CD4-positive, alpha-beta T cell treated with Interleukin-6 for 4 hours (primary cell): Measurements from ENCODE around the gene SELENON.

ENCODE experiments used
- DNase-seq: peaks from one replicate; pipeline ENCODE4 v3.0.0-alpha.2; 2020; ENCODE audit warnings: mixed read lengths

The SELENON gene

DNA sequence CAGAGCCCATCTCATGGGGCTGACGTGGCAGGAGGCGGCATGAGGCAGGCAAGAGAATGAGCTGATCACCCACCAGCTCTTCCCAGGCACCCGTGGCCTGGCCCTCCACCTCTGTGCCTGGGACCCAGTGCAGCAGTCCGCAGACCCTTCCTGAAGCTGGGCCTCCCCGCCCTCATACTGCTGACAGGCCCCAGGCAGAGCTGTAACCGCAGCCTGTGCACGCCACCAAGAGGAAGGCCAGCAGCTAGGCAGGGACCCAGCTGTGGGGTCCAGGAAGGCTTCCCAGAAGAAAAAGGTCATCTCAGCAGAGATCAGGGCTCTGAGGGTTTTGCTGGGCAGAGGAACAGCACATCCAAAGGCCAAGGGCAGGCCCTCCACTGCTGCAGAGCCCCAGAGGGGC, 9.9 kb downstream of the SELENON start:
- no peak for DNase-seq

DNA sequence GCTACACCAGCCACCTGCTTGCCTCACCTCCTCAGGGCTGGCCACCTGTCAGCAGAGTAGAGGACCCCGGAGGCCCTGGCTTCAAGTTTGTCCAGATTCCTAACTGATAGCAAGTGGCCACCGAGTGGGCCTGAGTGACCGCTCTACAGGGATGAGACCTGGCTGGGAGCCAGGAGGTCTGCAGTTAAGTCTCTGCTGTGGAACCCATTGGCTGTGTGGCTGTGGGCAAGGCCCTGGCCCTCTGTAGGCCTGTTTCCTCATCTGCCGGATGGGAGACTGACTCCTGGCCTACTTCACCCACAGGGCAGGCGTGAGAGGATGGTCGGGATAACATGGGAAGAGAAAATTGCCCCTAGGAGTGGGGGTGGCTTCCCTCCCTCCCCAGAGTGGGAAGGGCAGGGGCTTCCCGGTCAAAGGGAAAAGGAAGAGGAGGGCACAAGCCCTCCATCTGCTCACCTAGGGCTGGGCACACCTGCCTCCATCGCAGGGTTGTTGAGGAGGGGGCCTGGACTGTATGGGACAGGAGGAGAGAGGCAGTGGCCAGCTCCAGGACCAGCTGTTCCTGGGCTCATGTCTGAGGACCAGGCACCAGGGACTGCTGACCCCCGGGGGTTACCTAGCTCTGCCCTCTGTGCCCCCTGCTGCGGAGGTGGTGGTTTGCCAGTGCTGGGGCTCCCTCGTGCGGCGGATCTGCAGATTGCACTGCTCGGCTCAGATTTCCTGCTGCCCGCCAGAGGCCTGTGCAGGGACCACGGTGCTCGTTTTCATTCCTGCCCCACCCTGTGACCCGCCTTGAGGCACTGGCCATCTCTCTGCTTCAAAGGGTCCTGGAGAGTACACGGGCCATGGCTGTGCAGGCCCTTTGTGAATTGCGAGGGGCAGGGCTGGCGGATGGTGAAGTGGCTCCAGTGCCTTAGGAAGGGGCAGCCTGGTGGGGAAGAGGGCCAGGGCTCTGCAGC, 10.6 kb downstream of the SELENON start:
- DNase-seq = peak; percentile 85

DNA sequence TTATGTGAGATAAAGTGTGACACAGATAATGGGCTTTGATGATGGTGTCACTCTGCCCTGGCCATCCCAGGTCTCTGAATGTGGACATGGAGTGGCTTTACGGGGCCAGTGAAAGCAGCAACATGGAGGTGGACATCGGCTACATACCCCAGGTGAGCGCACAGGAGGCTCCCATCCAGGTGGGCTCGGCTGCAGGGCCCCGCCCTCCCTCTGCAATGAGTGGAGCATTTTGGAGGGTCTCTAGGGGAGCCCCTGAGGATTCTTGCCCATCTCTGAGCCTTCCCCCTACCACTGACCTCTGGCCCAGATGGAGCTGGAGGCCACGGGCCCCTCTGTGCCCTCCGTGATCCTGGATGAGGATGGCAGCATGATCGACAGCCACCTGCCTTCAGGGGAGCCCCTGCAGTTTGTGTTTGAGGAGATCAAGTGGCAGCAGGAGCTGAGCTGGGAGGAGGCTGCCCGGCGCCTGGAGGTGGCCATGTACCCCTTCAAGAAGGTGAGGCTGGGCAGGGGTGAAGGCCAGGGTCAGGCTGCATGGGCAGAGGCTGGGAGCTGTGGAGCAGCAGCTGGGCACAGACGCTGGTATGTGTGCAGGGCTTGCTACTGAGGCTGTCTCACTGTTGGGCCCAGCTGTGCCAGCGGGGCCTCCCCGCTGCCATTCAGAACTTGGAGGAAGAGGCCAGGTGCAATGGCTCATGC, 11.5 kb downstream of the SELENON start:
- DNase-seq = no peak

DNA sequence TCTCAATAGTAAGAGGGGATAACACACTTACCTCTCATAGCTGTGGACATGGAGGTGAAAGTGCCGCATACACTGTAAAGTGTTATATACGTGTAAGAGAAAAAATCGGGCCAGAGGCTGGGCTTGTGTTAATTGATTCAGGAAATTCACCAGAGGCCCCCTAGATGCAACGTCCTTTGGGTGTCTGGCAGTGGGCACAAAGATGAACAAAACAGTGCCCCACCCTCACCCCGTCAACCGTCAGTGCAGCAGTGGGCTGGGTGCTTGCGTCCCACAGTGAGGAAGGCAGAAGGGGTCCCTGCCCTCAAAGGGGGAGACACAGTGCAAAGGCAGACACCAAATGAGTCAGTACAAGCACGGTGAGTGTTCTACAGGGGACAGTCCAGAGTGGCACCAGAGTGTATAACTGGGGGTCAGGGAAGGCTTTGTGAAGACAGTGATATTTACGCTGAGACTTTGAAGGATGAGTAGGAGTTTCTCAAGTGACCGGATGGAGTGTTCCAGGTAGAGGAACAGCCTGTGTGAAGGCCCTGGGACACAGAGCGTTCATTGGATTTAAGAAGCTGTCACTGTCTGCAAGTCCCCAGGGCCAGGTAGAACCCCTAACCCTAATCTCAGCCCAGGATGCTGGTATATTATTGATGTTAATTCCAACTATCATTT, 13.2 kb downstream of the SELENON start:
- DNase-seq = no peak

DNA sequence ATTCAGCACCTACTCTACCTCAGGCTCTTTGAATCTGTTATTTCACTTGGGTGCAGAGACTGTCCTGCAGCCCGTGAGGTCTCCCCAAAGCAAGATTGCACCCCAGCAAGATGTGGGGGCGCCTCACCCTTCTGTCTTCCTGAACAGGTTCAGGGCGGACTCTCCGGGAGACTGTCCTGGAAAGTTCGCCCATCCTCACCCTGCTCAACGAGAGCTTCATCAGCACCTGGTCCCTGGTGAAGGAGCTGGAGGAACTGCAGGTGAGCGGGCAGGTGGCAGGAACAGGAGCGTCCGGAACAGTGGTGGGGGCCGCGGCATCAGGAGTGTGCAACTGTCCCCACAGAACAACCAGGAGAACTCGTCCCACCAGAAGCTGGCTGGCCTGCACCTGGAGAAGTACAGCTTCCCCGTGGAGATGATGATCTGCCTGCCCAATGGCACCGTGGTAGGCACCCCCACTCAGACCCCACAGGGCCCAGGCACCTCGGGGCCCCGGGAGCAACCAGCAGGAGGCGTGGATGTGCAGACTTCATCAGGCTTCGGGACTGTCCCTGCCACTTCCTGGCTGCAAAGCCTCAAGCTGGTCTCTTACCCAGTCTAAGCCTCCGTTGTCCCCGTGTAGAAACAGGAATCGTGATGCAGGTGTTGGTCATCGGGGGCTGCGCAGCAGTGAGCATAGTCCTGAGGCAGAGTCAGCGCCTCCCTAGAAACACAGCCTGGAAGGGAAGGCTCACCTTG, 13.9 kb downstream of the SELENON start:
- DNase-seq = no peak

DNA sequence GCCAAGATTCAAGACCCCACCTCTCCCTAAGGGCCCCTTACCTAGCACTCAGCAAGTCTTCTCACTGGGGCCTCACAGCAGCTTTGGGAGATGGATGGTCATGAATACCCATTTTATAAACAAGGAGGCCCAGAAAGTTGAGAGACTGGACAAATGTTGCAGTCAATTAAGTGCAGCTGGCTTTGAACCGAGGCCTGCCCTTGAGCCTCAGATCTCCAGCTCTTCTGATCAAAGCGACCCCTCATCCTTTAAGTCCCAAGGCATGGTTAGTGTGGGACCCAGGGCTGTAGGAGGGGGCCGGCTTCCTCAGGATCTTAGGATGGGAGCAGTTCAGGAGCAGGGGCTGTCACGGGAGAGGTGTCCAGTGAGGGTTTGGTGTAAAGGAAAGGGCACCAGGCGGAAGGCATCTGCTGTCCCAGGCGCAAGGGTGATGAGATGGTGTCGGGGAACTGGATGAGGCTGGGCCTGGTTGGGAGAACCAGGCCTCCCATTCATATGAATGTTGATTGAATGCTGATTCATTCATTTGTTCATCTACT, 14.6 kb downstream of the SELENON start:
- no peak for DNase-seq

DNA sequence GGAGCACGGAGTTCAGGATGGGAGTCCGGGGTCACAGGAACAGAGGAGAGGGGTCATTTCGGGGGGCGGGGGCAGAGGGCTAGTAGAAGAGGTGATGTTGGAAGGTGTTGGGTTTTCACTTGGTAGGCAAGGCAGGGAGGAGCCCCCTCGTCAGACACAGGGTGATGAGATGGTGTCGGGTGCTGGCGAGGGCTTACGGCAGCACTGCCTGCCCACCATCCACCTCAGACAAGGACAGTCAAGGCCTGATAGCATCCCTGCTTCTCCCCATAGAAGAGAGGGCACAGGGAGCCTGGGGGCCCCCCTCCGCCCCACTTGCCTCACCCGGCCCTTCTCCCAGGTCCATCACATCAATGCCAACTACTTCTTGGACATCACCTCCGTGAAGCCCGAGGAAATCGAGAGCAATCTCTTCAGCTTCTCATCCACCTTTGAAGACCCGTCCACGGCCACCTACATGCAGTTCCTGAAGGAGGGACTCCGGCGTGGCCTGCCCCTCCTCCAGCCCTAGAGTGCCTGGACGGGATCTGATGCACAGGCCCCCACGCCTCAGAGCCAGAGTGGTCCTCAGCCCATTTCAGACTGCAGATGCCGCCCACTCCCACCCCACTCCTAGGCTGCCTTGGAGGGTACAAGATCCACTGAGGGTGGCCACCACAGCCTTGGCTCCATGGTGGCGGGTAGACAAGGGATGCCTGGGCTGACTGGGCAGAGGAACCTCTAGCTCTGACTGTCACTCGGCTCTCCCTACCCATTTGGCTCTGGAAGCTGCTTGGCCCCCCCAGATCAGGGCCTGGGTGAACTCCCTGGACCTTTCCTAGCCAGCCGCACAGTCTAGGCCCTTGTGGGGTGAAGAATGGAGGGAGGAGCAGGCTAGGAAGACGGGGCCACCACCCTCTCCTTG, 15.5 kb downstream of the SELENON start:
- no peak for DNase-seq

DNA sequence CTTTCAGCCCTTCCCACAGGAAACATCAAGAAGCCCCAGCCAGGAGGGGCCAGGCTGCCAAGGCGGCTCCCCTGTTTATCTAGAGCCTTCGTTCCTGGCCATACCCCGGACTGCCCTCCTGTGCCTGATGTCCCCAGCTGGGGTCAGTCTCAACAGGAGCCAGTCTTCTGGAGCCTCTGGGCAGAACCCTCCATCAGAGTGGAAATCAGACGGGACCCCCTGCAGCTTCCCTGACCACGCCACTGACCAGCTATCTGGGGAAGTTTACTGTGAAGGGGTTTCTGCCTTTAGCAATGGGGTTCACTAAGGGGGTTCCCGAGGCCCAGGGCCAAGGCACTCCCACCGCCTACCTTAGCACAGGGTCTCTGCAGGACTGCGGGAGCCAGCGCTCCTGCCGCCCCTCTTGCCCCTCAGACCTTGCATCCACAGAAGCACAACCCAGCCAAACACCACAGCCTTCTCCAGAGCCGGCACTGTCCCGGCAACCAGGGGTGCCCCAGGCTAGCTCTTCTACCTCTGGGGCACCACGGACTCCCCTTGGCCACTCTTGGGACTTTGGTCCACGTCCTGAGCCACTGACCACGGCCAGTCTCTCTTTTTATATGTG, 16.2 kb downstream of the SELENON start:
- DNase-seq = no peak

DNA sequence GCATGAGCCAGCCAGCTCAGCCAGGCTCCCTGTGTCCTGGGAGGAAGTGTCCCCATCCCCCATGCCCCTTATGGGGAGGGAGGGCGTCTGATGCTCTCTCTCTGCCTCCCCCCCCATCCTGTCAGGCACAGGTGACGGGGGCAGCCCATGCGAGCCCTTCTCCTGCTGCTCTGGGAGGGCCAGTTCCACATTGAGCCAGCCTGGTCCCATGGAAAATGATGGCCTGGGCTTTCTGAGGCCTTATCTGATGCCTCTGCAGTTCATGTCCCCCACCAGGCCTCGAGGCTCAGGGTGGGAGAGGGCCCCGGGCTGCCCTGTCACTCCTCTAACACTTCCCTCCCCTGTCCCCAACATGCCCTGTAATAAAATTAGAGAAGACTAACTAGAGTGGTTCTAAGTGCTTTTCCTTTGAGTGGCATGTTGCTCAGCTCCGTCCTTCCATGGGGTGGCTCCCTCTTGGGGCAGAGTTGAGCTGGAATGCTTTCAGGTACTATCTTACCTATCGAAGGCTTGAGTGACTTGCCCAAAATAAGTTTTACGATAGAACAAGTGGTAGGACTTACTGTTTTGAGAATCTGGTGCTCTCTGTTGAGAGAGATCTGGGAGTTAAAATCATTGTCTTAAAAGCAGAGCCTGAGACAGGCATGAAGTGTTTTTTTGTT, 18.0 kb downstream of the SELENON start:
- DNase-seq = no peak

DNA sequence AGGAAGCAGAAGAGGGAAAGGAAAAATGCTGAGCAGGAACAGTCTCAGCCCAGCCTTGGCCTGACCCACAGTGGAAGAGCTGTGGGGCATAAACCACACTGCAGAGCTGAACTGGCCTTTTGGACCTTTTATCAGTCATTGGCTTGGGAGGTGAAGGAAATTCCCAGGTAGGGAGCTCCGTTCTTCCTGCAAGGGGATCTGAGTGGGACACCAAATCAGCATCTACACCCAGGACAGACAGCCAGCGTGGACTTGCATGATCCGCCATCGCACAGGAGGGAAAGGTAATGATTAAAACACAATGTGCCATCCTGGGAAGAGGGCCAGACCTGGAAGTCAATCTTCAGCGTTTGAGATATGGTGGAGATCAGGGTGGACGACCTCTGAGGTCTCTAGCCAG, 18.6 kb downstream of the SELENON start:
- DNase-seq = no peak

DNA sequence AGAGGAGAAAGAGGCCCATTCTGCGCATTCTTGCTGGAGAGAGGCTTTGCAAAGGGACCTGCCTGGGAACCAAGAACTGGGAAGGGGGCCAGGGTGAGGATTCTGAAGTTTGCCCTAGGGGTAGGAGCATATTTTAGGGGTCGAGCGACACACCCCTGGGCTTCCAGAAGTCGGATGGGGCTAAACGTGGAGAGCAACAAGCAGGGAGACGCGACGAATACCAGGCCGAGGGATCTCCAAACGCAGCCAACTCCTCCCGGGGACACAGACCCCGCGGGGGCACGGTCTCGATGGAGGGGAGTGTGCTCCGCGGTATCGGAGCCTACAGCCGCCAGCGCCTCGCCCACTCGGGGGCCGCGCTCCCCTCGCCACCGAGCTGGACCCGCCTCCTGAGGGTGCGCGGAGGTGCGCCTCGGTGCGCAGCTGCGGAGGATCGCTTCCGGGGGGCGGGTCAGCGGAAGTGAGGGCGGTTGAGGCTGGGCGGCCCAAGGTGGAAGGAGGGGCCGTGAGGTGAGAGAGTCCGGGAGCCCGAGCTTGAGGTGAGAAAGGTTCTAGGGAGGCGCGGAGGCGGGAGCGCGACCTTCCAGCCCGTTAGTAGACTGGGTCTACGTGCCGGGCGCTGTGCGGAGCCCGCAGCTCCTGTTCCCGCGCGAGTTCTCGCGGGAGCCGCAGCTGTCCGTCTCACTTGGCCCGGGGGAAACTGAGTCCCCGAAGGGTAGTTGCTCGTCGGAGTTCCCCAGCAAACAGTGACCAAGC, 19.7 kb downstream of the SELENON start, which contains the start of gene MTFR1L:
Gene MTFR1L (plus strand): TSS at position 464 of the 756 bp plus-strand sequence. CDS start 3,151 bp downstream, outside the sequence.
- peak; percentile 96 for DNase-seq

DNA sequence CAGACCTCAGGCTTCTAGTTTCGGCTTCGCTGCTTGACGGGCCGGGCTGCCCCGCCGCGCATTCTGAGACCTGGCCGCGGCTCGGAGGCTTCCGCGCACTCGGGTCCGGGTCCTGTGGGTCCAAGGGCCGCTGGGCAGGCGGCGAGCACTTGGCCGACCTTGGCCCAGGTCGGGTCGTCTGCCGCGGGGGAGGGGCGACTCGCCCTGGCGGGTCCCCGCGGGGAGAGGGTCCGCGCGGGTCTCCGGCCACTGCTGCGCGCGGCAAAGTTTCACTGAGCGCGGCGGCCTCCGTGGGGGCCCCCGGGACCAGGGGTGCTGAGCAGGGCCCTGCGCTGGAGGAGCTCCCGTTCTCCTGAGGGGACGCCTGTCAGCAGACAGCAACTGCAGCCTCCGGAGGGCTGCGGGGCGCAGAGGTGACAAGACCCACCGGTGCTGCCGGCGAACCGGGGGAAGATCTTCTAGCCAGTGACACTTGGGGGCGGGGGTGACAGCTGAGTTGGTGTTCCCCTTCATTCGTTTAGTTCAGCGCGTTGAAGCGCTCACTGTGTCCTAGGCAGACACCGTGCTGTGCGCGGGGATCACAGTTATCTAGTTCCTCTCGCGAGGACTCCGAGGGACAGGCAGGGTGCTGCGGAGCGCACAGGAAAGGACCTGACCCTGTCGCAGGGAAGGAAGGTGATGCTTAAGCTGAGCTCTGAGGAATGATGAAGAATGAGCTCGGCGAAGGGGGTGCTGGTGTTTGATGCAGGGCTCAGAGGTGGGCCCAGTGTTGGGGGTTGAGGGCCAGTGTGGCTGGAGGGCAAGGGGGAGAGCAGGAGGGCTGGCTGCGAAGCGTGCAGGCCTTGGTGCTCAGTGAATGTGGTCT, 20.5 kb downstream of the SELENON start:
- peak; percentile 74 for DNase-seq

DNA sequence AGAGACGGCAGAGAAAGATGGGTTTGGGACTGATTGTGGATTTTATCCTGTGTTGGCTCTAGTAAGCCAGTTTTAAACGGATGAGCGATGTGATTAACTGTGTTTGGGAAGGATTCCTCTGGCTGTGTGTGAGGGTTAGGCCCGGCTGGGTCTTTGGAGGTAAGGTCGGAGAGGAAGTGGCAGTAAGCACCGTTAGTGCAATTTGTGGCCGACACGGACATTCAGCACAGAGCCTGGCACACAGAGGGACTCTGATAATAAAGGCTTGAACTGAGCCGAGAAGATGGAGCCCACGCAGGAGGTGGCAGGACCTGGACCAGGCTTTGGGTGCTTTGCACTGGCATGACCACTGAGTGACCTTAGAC, 21.1 kb downstream of the SELENON start:
- DNase-seq = no peak

DNA sequence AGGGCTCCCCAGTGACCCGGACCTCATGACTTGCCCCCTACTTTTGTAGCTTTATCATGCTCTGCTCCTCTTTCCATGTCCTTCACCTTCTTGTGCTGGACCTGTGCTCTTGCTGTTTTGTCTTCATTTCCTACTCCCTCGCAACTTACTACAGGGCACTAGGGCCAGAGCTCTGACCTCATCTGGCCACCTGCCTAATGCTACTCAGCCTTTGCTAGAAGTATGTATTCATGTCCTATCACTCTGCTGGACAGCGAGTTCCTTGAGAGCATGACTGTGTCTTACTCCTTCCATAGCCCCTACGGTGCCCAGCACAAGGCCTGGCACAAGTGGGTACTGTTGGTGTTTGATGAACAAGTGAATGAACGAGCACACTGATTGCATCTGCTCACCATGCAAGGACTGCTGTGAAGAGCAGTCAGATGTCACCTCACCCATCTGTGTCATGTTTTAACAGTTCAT, 21.7 kb downstream of the SELENON start:
- no peak for DNase-seq

DNA sequence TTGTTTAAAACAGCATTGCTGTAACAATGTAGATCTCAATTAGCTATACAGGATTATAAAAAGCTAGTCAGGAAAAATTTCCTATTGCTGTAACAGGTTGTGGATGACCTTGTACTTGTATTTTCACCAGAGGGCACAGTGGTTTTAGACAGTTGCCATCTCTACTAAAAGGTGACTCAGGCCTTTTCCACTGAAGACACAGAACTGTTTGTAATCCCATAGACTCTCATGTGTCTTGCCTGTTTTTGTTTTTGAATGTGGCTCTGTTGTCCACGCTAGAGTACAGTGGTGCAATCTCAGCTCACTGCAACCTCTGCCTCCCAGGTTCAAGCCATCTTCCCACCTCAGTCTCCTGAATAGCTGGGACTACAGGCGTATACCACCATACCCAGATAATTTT, 25.6 kb downstream of the SELENON start:
- DNase-seq = no peak

DNA sequence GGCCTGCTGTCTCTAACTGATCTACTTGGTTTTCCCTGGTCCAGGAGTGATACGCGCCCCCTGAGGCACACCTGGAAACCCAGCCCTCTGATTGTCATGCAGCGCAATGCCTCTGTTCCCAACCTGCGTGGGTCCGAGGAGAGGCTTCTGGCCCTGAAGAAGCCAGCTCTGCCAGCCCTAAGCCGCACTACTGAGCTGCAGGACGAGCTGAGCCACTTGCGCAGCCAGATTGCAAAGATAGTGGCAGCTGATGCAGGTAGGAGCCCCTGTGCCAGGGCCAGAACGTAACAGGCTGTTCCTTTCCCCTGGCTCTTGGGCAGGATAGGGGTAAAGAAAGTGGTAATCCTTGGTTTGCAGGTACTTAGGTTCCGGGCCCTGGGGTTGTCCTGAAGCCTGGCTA, 26.6 kb downstream of the SELENON start:
- DNase-seq = no peak

DNA sequence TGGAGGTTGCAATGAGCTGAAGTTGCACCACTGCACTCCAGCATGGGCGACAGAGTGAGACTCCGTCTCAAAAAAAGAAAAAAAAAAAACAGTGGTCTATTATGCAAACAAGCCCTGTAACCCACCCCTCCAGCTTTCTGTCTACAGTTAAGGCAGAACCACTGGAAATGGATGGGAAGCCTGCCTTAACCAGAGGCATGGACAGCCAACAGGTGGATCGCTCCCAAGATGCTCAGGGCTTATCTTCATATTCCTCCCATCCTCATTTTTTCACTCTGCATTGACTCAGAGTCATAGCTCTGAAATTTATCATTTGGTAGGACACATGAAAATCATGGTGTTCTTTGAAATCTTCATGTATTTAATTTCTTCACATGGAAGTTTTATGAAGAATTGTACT, 28.5 kb downstream of the SELENON start:
- no peak for DNase-seq

DNA sequence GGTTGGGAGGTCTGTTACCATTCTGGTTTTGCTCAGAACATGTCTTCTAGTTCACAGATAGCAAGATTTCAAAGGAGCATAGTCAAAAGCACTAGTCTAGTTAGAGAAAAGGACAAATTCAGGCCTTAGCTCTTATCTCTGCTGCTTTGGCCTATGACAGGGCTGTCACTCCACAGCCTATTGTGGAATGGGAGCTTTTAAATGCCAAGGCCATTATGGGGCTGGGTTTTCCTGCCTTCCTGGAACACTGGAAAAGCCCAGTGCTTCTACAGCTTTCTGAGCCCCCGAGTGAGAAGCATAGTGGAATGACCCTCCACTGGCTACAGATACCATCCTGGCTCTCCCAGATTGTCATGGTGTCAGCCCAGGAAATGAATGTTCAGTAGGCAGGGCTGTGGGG, 29.1 kb downstream of the SELENON start:
- no peak for DNase-seq
